HG03432 (cell line): ENCODE results near the gene PLTP.

Experiments
- ATAC-seq: cut with Tn5 transposase; IDR thresholded peaks from one replicate; pipeline ENCODE4 v1.9.1; 2021; ENCODE audit warnings: mild to moderate bottlenecking, moderate library complexity; ENCODE audit not compliant: unreplicated experiment

PLTP gene

DNA sequence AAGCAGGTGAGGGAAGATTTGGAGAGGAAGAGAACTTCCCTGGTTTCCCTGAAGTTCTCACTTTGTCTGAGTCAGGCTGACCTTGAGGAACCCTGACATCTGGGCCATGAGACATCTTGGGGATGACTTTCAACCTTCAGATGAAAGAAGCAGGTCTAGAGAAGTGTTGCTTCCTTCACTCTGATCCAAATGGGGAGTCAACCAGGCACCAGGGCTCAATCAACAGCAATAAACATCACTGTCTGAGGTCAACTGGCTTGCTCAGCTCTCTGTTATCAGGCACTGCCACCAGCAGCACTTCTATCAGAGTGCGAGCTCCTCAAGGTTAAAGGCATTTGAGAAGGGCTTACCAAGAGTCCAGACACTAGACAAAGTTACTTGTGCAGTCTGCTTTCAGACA, 61.0 kb downstream of the PLTP start:
- ATAC-seq: no peak

- ATAC-seq: no peak
These were observed 61.7 kb downstream of the PLTP start for GRCh38 chr20:45850238-45850637.

DNA sequence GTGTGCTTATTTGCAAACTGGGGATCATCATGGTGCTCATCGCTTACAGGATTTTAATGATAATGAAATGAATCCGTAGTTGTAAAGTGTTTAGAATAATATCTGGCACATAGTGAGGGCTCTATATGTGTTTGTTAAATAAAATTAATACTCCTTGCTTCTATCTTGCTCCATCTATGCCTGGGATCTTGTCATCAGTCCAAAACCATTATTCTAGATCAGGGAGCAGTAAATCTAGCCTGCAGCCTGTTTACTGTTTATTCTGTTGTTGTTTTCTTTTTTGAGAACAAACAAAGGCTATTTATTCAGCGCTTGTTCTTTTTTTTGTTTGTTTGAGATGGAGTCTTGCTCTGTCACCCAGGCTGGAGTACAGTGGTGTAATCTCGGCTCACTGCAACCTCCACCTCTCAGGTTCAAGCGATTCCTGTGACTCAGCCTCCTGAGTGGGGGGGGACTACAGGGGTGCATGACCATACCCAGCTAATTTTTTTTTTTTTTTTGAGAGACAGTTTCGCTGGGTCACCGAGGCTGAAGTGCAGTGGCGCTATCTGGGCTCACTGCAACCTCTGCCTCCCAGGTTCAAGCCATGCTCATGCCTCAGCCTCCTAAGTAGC, 62.9 kb downstream of the PLTP start:
- no peak for ATAC-seq
